ENCODE measurements around the gene SHLD2. TPM values are rescaled to one million over a fixed set of nuclear protein-coding genes. Genes with fewer than 3 reads are reported as not detected.
"Not testable (repeated sequence)": the region's sequence is repeated elsewhere in the genome, so short reads cannot be mapped to it uniquely, and the experiment has no call there.

The SHLD2 gene
- total and polyA plus RNA-seq, 10 of the 15 experiments (the other 5 are each of a cell fraction or from before 2014, with no cell fraction given), result 24.5 to 45.3 (median 30.1) TPM

DNA sequence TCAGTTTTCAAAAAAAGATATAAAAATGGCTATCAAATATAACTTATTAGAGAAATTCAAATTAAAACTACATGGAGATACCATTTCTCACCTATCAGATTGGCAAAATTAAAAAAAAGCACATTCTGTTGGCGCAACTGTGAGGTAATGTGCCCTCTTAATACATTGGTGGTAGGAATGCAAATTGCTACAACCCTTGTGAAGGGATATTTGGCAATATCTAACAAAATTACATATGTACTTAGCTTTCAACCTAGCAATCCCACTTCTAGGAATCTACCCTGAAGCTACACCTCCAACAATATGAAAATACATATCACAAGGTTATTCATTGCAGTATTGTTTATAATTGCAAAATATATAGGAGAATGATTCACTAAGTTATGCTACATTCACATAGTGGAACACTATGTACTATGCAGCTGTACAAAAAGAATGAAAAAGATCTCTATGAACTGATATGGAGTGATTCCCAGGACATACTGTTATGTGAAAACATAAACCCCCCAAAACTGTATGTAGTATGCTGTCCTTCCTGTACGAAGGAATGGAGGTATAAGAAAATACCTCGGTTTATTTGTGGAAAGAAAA is 67.8 kb downstream of the SHLD2 start:
- H3K27ac ChIP-seq (ENCODE audit: control insufficient read depth, insufficient read depth); CTCF ChIA-PET; H4K20me1 ChIP-seq (ENCODE audit: control insufficient read depth, insufficient read depth); BruUV-seq (replicated peaks); H3K36me3 ChIP-seq (ENCODE audit: control insufficient read depth in 2 of 2, insufficient read depth in 2 of 2, low read length in 1 of 2); H3K4me3 ChIP-seq; SMC1A ChIA-PET (ENCODE audit: uncharacterized antibody, unreplicated experiment); H3K4me1 ChIP-seq (ENCODE audit: control insufficient read depth, insufficient read depth, low read length); H3K9me3 ChIP-seq (replicated peaks; ENCODE audit: control insufficient read depth, insufficient read depth, low read length); H2AFZ ChIP-seq (ENCODE audit: control insufficient read depth, low read depth, low read length); ATAC-seq; RAD21 ChIA-PET (ENCODE audit: unreplicated experiment); H3K27me3 ChIP-seq (replicated peaks in 1 of 2; ENCODE audit: control insufficient read depth in 2 of 2, insufficient read depth in 2 of 2, low read length in 1 of 2); FAIRE-seq; intact Hi-C loops (cut with micrococcal nuclease; ENCODE audit: unreplicated experiment); H3K79me2 ChIP-seq (ENCODE audit: control insufficient read depth, insufficient read depth, low read length); in situ Hi-C loops (cut with MboI); H3K9ac ChIP-seq (ENCODE audit: control insufficient read depth, insufficient read depth, low read length); H3K4me2 ChIP-seq (ENCODE audit: control insufficient read depth, insufficient read depth); DNase-seq (ENCODE audit: low read depth, low spot score); POLR2A ChIA-PET: not testable (repeated sequence)
- 93% methylated on average over 3 of the region's 3 CpGs for WGBS (ENCODE audit: insufficient coverage, insufficient replicate concordance, low lambda C conversion rate, missing lambda C conversion rate)

GRCh38 chr10:87163414-87163813 is 68.4 kb downstream of the SHLD2 start:
- FAIRE-seq, result not testable (repeated sequence)

DNA sequence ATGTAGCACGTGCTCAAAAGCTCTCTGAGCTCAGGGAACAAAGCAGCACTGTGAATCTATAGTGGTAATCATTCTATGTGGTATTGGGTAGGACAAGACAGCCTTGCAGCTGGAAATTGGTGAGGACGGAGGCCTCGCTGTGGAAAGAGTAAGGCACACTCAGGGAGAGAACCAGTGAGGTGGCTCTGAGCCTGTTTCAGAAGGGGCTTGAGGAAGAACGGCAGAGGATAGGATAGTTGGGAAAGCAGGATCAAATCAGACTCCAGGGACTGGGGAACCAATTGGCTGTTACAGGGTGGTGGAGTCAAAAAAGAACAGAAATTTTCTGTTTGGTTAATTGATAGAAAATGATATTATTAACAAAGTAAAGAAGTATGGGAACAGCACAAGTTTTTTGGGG is 74.9 kb downstream of the SHLD2 start:
- DNase-seq (ENCODE audit: low read depth, low spot score); H3K9me3 ChIP-seq (replicated peaks; ENCODE audit: control insufficient read depth, insufficient read depth, low read length); CTCF ChIA-PET; RAD21 ChIA-PET (ENCODE audit: unreplicated experiment); H2AFZ ChIP-seq (ENCODE audit: control insufficient read depth, low read depth, low read length); H4K20me1 ChIP-seq (ENCODE audit: control insufficient read depth, insufficient read depth); POLR2A ChIA-PET; H3K4me1 ChIP-seq (ENCODE audit: control insufficient read depth, insufficient read depth, low read length); H3K79me2 ChIP-seq (ENCODE audit: control insufficient read depth, insufficient read depth, low read length); in situ Hi-C loops (cut with MboI); H3K4me2 ChIP-seq (ENCODE audit: control insufficient read depth, insufficient read depth); H3K27me3 ChIP-seq (replicated peaks in 1 of 2; ENCODE audit: control insufficient read depth in 2 of 2, insufficient read depth in 2 of 2, low read length in 1 of 2); BruUV-seq (replicated peaks); H3K9ac ChIP-seq (ENCODE audit: control insufficient read depth, insufficient read depth, low read length); H3K4me3 ChIP-seq; H3K36me3 ChIP-seq (ENCODE audit: control insufficient read depth in 2 of 2, insufficient read depth in 2 of 2, low read length in 1 of 2); ATAC-seq; SMC1A ChIA-PET (ENCODE audit: uncharacterized antibody, unreplicated experiment); H3K27ac ChIP-seq (ENCODE audit: control insufficient read depth, insufficient read depth); FAIRE-seq; intact Hi-C loops (cut with micrococcal nuclease; ENCODE audit: unreplicated experiment): not testable (repeated sequence)
- 71% methylated on average over 4 of the region's 4 CpGs for WGBS (ENCODE audit: insufficient coverage, insufficient replicate concordance, low lambda C conversion rate, missing lambda C conversion rate)

More at GRCh38 chr10:87163414-87163813, 68.4 kb downstream of the SHLD2 start:
- CTCF ChIA-PET; H3K79me2 ChIP-seq (ENCODE audit: control insufficient read depth, insufficient read depth, low read length); intact Hi-C loops (cut with micrococcal nuclease; ENCODE audit: unreplicated experiment); DNase-seq (ENCODE audit: low read depth, low spot score); H3K4me3 ChIP-seq; POLR2A ChIA-PET; H3K27me3 ChIP-seq (replicated peaks in 1 of 2; ENCODE audit: control insufficient read depth in 2 of 2, insufficient read depth in 2 of 2, low read length in 1 of 2); H3K36me3 ChIP-seq (ENCODE audit: control insufficient read depth in 2 of 2, insufficient read depth in 2 of 2, low read length in 1 of 2); SMC1A ChIA-PET (ENCODE audit: uncharacterized antibody, unreplicated experiment); H3K4me1 ChIP-seq (ENCODE audit: control insufficient read depth, insufficient read depth, low read length); H3K9ac ChIP-seq (ENCODE audit: control insufficient read depth, insufficient read depth, low read length); H2AFZ ChIP-seq (ENCODE audit: control insufficient read depth, low read depth, low read length); H3K4me2 ChIP-seq (ENCODE audit: control insufficient read depth, insufficient read depth); in situ Hi-C loops (cut with MboI); H3K9me3 ChIP-seq (replicated peaks; ENCODE audit: control insufficient read depth, insufficient read depth, low read length); ATAC-seq; BruUV-seq (replicated peaks); H4K20me1 ChIP-seq (ENCODE audit: control insufficient read depth, insufficient read depth); RAD21 ChIA-PET (ENCODE audit: unreplicated experiment); H3K27ac ChIP-seq (ENCODE audit: control insufficient read depth, insufficient read depth): not testable (repeated sequence)
- 88% methylated on average over 1 of the region's 2 CpGs for WGBS (ENCODE audit: insufficient coverage, insufficient replicate concordance, low lambda C conversion rate, missing lambda C conversion rate)

DNA sequence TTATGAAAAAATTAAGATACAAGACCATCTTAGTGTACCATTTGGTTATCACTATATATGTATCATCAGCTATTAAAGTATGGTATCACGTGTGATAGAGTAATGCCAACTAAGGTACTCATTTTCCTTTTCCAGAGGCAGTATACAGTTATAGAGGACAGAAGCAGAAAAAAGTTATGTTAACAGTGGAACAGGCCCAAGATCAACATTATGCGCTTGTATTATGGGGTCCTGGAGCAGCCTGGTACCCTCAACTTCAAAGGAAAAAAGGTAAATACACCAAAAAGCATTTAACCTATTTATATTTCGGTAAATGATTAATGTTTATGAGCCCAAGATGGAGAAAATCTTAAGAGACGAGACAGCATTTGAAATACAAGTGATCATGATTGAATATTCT is 75.7 kb downstream of the SHLD2 start:
- RAD21 ChIA-PET (ENCODE audit: unreplicated experiment); H3K9ac ChIP-seq (ENCODE audit: control insufficient read depth, insufficient read depth, low read length): not testable (repeated sequence)

More for the DNA sequence above, 75.7 kb downstream of the SHLD2 start:
- DNase-seq (ENCODE audit: low read depth, low spot score); intact Hi-C loops (cut with micrococcal nuclease; ENCODE audit: unreplicated experiment); CTCF ChIA-PET; H3K27ac ChIP-seq (ENCODE audit: control insufficient read depth, insufficient read depth); H3K36me3 ChIP-seq (ENCODE audit: control insufficient read depth in 2 of 2, insufficient read depth in 2 of 2, low read length in 1 of 2); H3K4me1 ChIP-seq (ENCODE audit: control insufficient read depth, insufficient read depth, low read length); in situ Hi-C loops (cut with MboI); POLR2A ChIA-PET; FAIRE-seq; BruUV-seq (replicated peaks); H3K27me3 ChIP-seq (replicated peaks in 1 of 2; ENCODE audit: control insufficient read depth in 2 of 2, insufficient read depth in 2 of 2, low read length in 1 of 2); ATAC-seq; H4K20me1 ChIP-seq (ENCODE audit: control insufficient read depth, insufficient read depth); H2AFZ ChIP-seq (ENCODE audit: control insufficient read depth, low read depth, low read length); H3K4me2 ChIP-seq (ENCODE audit: control insufficient read depth, insufficient read depth); H3K9me3 ChIP-seq (replicated peaks; ENCODE audit: control insufficient read depth, insufficient read depth, low read length); H3K79me2 ChIP-seq (ENCODE audit: control insufficient read depth, insufficient read depth, low read length); SMC1A ChIA-PET (ENCODE audit: uncharacterized antibody, unreplicated experiment); H3K4me3 ChIP-seq: not testable (repeated sequence)
- 92% methylated on average over 1 of the region's 4 CpGs for WGBS (ENCODE audit: insufficient coverage, insufficient replicate concordance, low lambda C conversion rate, missing lambda C conversion rate)

Measured in GM12878 (cell line).